Immature natural killer cell (primary cell): ENCODE measurements around the gene TMEM269. TPM values are rescaled to one million over a fixed set of nuclear protein-coding genes. Genes with fewer than 3 reads are reported as not detected.

Experiments
- DNase-seq, 3 donors: peaks; one replicate each; pipeline ENCODE4 v3.0.0; 2022; ENCODE audit warnings: mixed read lengths in 1 of 3
- H3K27ac Mint-ChIP-seq, 6 donors: one replicate each; pipeline ENCODE4 v1.8.0; 2020; ENCODE audit warnings: mixed read lengths in 6 of 6, mild to moderate bottlenecking in 5 of 6, inconsistent platforms in 4 of 6, moderate library complexity in 3 of 6
- H3K27me3 Mint-ChIP-seq, 3 donors: one replicate each; pipeline ENCODE4 v1.8.0; 2020 to 2021; ENCODE audit warnings: low read depth in 3 of 3, mild to moderate bottlenecking in 3 of 3, mixed read lengths in 3 of 3, moderate library complexity in 3 of 3, inconsistent platforms in 1 of 3
- H3K36me3 Mint-ChIP-seq, 3 donors: one replicate each; pipeline ENCODE4 v1.8.0; 2020; ENCODE audit warnings: mixed read lengths in 3 of 3, inconsistent platforms in 2 of 3, mild to moderate bottlenecking in 2 of 3
- H3K4me1 Mint-ChIP-seq, 2 donors: one replicate each; pipeline ENCODE4 v1.8.0; 2020; ENCODE audit warnings: inconsistent platforms in 2 of 2, mild to moderate bottlenecking in 2 of 2, mixed read lengths in 2 of 2, moderate library complexity in 1 of 2
- H3K4me3 Mint-ChIP-seq, 5 donors: one replicate each; pipeline ENCODE4 v1.8.0; 2020; ENCODE audit warnings: mild to moderate bottlenecking in 5 of 5, mixed read lengths in 5 of 5, inconsistent platforms in 3 of 5, moderate library complexity in 3 of 5
- H3K9me3 Mint-ChIP-seq, 6 donors: one replicate each; pipeline ENCODE4 v1.8.0; 2020; ENCODE audit warnings: mild to moderate bottlenecking in 6 of 6, mixed read lengths in 6 of 6, inconsistent platforms in 4 of 6, moderate library complexity in 3 of 6
- polyA plus RNA-seq, 3 donors: library from polyadenylated mRNA; unstranded; fragments of 300-500 nt; fragmentation: Illumina TruSeq; gene quantifications; one replicate each; pipeline ENCODE4 v1.2.3, GENCODE V29; 2021

Gene TMEM269
- polyA plus RNA-seq, result under 1 TPM in 1 of 3 donors, not detected in 2; 0.14 TPM

- peaks cover 13 to 21% of the 10 kb centered on the region in 2 donors for H3K4me1 Mint-ChIP-seq
- peak within 1 kb of the TSS; percentile 56 to 79 (median 64) for H3K27ac Mint-ChIP-seq
- DNase-seq, result peak; percentile 41 to 46 (median 45)
- H3K27me3 Mint-ChIP-seq, result peaks cover 0 to 5% (median 2%) of the 10 kb centered on the region in 3 donors
- peaks cover 4 to 9% (median 4%) of the 10 kb centered on the region in 3 donors for H3K36me3 Mint-ChIP-seq
- no peaks in the 10 kb centered on the region for H3K9me3 Mint-ChIP-seq
- peak within 1 kb of the TSS; percentile 77 to 89 (median 83) for H3K4me3 Mint-ChIP-seq
Observed at GRCh38 chr1:42784946-42785693, at the start of gene TMEM269. Gene TMEM269, plus strand, starts transcription at chr1:42784991. Its CDS starts 4,903 bp downstream, at chr1:42789894.

GRCh38 chr1:42735056-42735455, 49.7 kb upstream of the TMEM269 start:
- peaks cover 0 to 2% (median 0%) of the 10 kb centered on the region in 3 donors for H3K27me3 Mint-ChIP-seq
- H3K4me3 Mint-ChIP-seq, result no peak overlapping the region
- H3K9me3 Mint-ChIP-seq, result no peaks in the 10 kb centered on the region
- H3K4me1 Mint-ChIP-seq, result no peaks in the 10 kb centered on the region
- no peaks in the 10 kb centered on the region for H3K36me3 Mint-ChIP-seq
- no peak for DNase-seq
- H3K27ac Mint-ChIP-seq, result no peak overlapping the region

- Mint-ChIP-seq H3K9me3 (no peaks in the 10 kb centered on the region), H3K27me3 (peaks cover 0 to 2% (median 0%) of the 10 kb centered on the region in 3 donors), H3K4me1 (no peaks in the 10 kb centered on the region), H3K36me3 (no peaks in the 10 kb centered on the region), H3K27ac (no peak overlapping the region), H3K4me3 (no peak overlapping the region)
- DNase-seq, result no peak
Observed at GRCh38 chr1:42735477-42736105, 49.2 kb upstream of the TMEM269 start.

- DNase-seq, result no peak
- no peaks in the 10 kb centered on the region for H3K9me3 Mint-ChIP-seq
- no peak overlapping the region for H3K4me3 Mint-ChIP-seq
- no peak overlapping the region for H3K27ac Mint-ChIP-seq
- H3K4me1 Mint-ChIP-seq, result no peaks in the 10 kb centered on the region
- no peaks in the 10 kb centered on the region for H3K36me3 Mint-ChIP-seq
- peaks cover 0 to 2% (median 1%) of the 10 kb centered on the region in 3 donors for H3K27me3 Mint-ChIP-seq
Observed at GRCh38 chr1:42736152-42736551, 48.6 kb upstream of the TMEM269 start.

- Mint-ChIP-seq H3K4me1 (no peaks in the 10 kb centered on the region), H3K36me3 (no peaks in the 10 kb centered on the region), H3K27me3 (peaks cover 0 to 2% (median 1%) of the 10 kb centered on the region in 3 donors), H3K4me3 (no peak overlapping the region), H3K27ac (peak overlapping the region in 1 of 6 donors; percentile 8), H3K9me3 (no peaks in the 10 kb centered on the region)
- no peak for DNase-seq
Observed at GRCh38 chr1:42736571-42737200, 48.1 kb upstream of the TMEM269 start.

- no peaks in the 10 kb centered on the region for H3K4me1 Mint-ChIP-seq
- no peaks in the 10 kb centered on the region for H3K36me3 Mint-ChIP-seq
- DNase-seq, result no peak
- H3K9me3 Mint-ChIP-seq, result no peaks in the 10 kb centered on the region
- peaks cover 0 to 2% (median 1%) of the 10 kb centered on the region in 3 donors for H3K27me3 Mint-ChIP-seq
- H3K4me3 Mint-ChIP-seq, result no peak overlapping the region
- H3K27ac Mint-ChIP-seq, result peak overlapping the region in 2 of 6 donors; percentile 8 to 71
Observed at GRCh38 chr1:42737257-42737656, 47.5 kb upstream of the TMEM269 start.

GRCh38 chr1:42737986-42738677, 46.7 kb upstream of the TMEM269 start:
- H3K4me3 Mint-ChIP-seq, result no peak overlapping the region
- H3K4me1 Mint-ChIP-seq, result no peaks in the 10 kb centered on the region
- H3K27me3 Mint-ChIP-seq, result peaks cover 0 to 2% (median 1%) of the 10 kb centered on the region in 3 donors
- no peaks in the 10 kb centered on the region for H3K9me3 Mint-ChIP-seq
- DNase-seq, result no peak
- no peak overlapping the region for H3K27ac Mint-ChIP-seq
- H3K36me3 Mint-ChIP-seq, result no peaks in the 10 kb centered on the region

GRCh38 chr1:42738678-42739226, 46.0 kb upstream of the TMEM269 start:
- Mint-ChIP-seq H3K27me3 (peaks cover 0 to 2% (median 1%) of the 10 kb centered on the region in 3 donors), H3K4me3 (no peak overlapping the region), H3K36me3 (no peaks in the 10 kb centered on the region), H3K27ac (no peak overlapping the region), H3K4me1 (no peaks in the 10 kb centered on the region), H3K9me3 (no peaks in the 10 kb centered on the region)
- no peak for DNase-seq

- no peak for DNase-seq
- Mint-ChIP-seq H3K27ac (no peak within 1 kb of the TSS), H3K4me3 (no peak within 1 kb of the TSS), H3K9me3 (no peaks in the 10 kb centered on the region), H3K36me3 (no peaks in the 10 kb centered on the region), H3K4me1 (no peaks in the 10 kb centered on the region), H3K27me3 (peaks cover 0 to 2% (median 1%) of the 10 kb centered on the region in 3 donors)
Observed at GRCh38 chr1:42739753-42740700, 44.8 kb upstream of the TMEM269 start, which contains the start of gene CLDN19. Gene CLDN19, minus strand, starts transcription at chr1:42740236. Its CDS starts 173 bp downstream, at chr1:42740063.

- Mint-ChIP-seq H3K9me3 (no peaks in the 10 kb centered on the region), H3K27me3 (peaks cover 0 to 2% (median 1%) of the 10 kb centered on the region in 3 donors), H3K4me3 (no peak overlapping the region), H3K27ac (no peak overlapping the region), H3K36me3 (peaks cover 0 to 3% (median 0%) of the 10 kb centered on the region in 3 donors), H3K4me1 (no peaks in the 10 kb centered on the region)
- DNase-seq, result no peak
Observed at GRCh38 chr1:42740851-42741580, 43.8 kb upstream of the TMEM269 start.

GRCh38 chr1:42741706-42742105, 43.1 kb upstream of the TMEM269 start:
- Mint-ChIP-seq H3K4me1 (no peaks in the 10 kb centered on the region), H3K4me3 (no peak overlapping the region), H3K27me3 (peaks cover 0 to 1% (median 0%) of the 10 kb centered on the region in 3 donors), H3K27ac (no peak overlapping the region), H3K9me3 (no peaks in the 10 kb centered on the region), H3K36me3 (peaks cover 0 to 3% (median 0%) of the 10 kb centered on the region in 3 donors)
- no peak for DNase-seq

- Mint-ChIP-seq H3K27me3 (peaks cover 0 to 1% (median 0%) of the 10 kb centered on the region in 3 donors), H3K4me3 (no peak overlapping the region), H3K4me1 (no peaks in the 10 kb centered on the region), H3K27ac (no peak overlapping the region), H3K36me3 (peaks cover 0 to 3% (median 0%) of the 10 kb centered on the region in 3 donors), H3K9me3 (no peaks in the 10 kb centered on the region)
- no peak for DNase-seq
Observed at GRCh38 chr1:42742141-42742540, 42.6 kb upstream of the TMEM269 start.
